Measurements from ENCODE around the gene PIM2. TPM values are rescaled to one million over a fixed set of nuclear protein-coding genes. Genes with fewer than 3 reads are reported as not detected.

PIM2 gene
- total and polyA plus RNA-seq, 9 of the 15 experiments (the other 6 are each of a cell fraction or from before 2014, with no cell fraction given), result 67.6 to 191 (median 108) TPM

DNA sequence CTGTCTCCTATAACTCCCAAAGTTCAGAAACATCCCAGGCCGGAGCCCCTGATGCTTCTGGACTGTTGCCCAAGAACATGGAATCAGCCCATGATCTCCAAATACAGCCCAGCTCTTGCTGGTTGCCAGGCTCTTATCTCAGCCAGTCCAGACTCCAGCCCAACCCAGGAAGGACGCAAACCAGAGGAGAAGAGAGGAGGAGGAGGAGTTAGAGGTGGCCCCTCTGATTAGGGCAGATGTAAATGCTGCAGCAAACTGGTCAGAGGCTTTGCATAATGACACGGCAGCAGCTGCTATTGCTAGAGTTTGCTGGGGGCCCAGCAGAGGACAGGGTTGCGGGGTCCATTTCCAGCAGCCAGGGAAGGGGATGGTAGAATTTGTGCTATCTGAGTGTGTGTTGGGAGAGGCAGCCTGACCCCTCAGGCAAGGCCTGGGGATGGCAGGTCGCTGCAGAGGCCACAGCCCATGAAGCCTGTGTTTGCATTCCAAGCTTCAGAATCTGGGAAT, 42.8 kb upstream of the PIM2 start (continued):
- TF ChIP-seq, protein P1, sequence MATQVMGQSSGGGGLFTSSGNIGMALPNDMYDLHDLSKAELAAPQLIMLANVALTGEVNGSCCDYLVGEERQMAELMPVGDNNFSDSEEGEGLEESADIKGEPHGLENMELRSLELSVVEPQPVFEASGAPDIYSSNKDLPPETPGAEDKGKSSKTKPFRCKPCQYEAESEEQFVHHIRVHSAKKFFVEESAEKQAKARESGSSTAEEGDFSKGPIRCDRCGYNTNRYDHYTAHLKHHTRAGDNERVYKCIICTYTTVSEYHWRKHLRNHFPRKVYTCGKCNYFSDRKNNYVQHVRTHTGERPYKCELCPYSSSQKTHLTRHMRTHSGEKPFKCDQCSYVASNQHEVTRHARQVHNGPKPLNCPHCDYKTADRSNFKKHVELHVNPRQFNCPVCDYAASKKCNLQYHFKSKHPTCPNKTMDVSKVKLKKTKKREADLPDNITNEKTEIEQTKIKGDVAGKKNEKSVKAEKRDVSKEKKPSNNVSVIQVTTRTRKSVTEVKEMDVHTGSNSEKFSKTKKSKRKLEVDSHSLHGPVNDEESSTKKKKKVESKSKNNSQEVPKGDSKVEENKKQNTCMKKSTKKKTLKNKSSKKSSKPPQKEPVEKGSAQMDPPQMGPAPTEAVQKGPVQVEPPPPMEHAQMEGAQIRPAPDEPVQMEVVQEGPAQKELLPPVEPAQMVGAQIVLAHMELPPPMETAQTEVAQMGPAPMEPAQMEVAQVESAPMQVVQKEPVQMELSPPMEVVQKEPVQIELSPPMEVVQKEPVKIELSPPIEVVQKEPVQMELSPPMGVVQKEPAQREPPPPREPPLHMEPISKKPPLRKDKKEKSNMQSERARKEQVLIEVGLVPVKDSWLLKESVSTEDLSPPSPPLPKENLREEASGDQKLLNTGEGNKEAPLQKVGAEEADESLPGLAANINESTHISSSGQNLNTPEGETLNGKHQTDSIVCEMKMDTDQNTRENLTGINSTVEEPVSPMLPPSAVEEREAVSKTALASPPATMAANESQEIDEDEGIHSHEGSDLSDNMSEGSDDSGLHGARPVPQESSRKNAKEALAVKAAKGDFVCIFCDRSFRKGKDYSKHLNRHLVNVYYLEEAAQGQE (IDR thresholded peaks at IDR 0.05; ENCODE audit: borderline replicate concordance), result peak; percentile 45
- TF ChIP-seq, protein P1 (CRISPR knock-in tag; IDR thresholded peaks at IDR 0.05; ENCODE audit: low read depth), result no peak
- TF ChIP-seq PTTG1 (tag; IDR thresholded peaks at IDR 0.05; ENCODE audit: low read depth) (no peak), ZC3H11A (IDR thresholded peaks at IDR 0.05; ENCODE audit: low read depth, low read length) (no peak), CBX3 (IDR thresholded peaks at IDR 0.05; ENCODE audit: borderline replicate concordance in 1 of 2, low read length in 2 of 2) (no peak), NFIX (CRISPR knock-in tag; IDR thresholded peaks at IDR 0.05; ENCODE audit: low read depth) (no peak), HDAC1 (IDR thresholded peaks at IDR 0.05) (peak in 1 of 2 experiments; percentile 41; a peak in 2 of 4 replicates), RAD51 (IDR thresholded peaks at IDR 0.05; ENCODE audit: borderline replicate concordance, low read depth) (no peak), HNRNPUL1 (IDR thresholded peaks at IDR 0.05; ENCODE audit: low read length) (no peak), KDM2B (CRISPR knock-in tag; IDR thresholded peaks at IDR 0.05) (no peak), RHOXF2B (CRISPR knock-in tag; conservative IDR thresholded peaks at IDR 0.05) (no peak)
- TF ChIP-seq, protein P2, sequence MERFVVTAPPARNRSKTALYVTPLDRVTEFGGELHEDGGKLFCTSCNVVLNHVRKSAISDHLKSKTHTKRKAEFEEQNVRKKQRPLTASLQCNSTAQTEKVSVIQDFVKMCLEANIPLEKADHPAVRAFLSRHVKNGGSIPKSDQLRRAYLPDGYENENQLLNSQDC (CRISPR knock-in tag; IDR thresholded peaks at IDR 0.05), result no peak
- TF ChIP-seq, protein P3, sequence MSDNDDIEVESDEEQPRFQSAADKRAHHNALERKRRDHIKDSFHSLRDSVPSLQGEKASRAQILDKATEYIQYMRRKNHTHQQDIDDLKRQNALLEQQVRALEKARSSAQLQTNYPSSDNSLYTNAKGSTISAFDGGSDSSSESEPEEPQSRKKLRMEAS (CRISPR knock-in tag; IDR thresholded peaks at IDR 0.05), result no peak
- TF ChIP-seq, protein P4, sequence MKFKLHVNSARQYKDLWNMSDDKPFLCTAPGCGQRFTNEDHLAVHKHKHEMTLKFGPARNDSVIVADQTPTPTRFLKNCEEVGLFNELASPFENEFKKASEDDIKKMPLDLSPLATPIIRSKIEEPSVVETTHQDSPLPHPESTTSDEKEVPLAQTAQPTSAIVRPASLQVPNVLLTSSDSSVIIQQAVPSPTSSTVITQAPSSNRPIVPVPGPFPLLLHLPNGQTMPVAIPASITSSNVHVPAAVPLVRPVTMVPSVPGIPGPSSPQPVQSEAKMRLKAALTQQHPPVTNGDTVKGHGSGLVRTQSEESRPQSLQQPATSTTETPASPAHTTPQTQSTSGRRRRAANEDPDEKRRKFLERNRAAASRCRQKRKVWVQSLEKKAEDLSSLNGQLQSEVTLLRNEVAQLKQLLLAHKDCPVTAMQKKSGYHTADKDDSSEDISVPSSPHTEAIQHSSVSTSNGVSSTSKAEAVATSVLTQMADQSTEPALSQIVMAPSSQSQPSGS (CRISPR knock-in tag; IDR thresholded peaks at IDR 0.05), result no peak
- TF ChIP-seq, protein P5, sequence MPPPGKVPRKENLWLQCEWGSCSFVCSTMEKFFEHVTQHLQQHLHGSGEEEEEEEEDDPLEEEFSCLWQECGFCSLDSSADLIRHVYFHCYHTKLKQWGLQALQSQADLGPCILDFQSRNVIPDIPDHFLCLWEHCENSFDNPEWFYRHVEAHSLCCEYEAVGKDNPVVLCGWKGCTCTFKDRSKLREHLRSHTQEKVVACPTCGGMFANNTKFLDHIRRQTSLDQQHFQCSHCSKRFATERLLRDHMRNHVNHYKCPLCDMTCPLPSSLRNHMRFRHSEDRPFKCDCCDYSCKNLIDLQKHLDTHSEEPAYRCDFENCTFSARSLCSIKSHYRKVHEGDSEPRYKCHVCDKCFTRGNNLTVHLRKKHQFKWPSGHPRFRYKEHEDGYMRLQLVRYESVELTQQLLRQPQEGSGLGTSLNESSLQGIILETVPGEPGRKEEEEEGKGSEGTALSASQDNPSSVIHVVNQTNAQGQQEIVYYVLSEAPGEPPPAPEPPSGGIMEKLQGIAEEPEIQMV (tag; conservative IDR thresholded peaks at IDR 0.05; ENCODE audit: low read depth), result no peak

Measured in K562 (cell line).